Measurements from ENCODE around the gene GOLGA6B.
"Not testable (repeated sequence)": the region's sequence is repeated elsewhere in the genome, so short reads cannot be mapped to it uniquely, and the experiment has no call there.

GOLGA6B gene

GRCh38 chr15:72628249-72629067 lies 26.0 kb upstream of the GOLGA6B start:
- H3K4me1 ChIP-seq (ENCODE audit: insufficient read depth, low read length, poor library complexity, severe bottlenecking); H3K9me2 ChIP-seq (replicated peaks; ENCODE audit: low read depth, low read length); H3K9me3 ChIP-seq (ENCODE audit: insufficient read depth, low read depth, low read length); H4K20me1 ChIP-seq (ENCODE audit: insufficient read depth, low read length, poor library complexity, severe bottlenecking); H3K27me3 ChIP-seq (ENCODE audit: insufficient read depth, low read length, poor library complexity, severe bottlenecking); H3K79me2 ChIP-seq (ENCODE audit: insufficient read depth, low read length); H3K4me2 ChIP-seq (ENCODE audit: low read depth, low read length, poor library complexity, severe bottlenecking); H2AFZ ChIP-seq (ENCODE audit: low read length); H3K4me3 ChIP-seq (ENCODE audit: low read length, poor library complexity, severe bottlenecking); H3F3A ChIP-seq (ENCODE audit: low read depth); H3K36me3 ChIP-seq (ENCODE audit: insufficient read depth, low read length); H3K9ac ChIP-seq (ENCODE audit: low read depth, low read length, poor library complexity, severe bottlenecking): not testable (repeated sequence)
- TF ChIP-seq CTCF (conservative IDR thresholded peaks at IDR 0.05; ENCODE audit: low read length), result peak; percentile 34

GRCh38 chr15:72629068-72629570 lies 25.4 kb upstream of the GOLGA6B start:
- not testable (repeated sequence) for H4K20me1 ChIP-seq (ENCODE audit: insufficient read depth, low read length, poor library complexity, severe bottlenecking); H2AFZ ChIP-seq (ENCODE audit: low read length); H3F3A ChIP-seq (ENCODE audit: low read depth); H3K9me3 ChIP-seq (ENCODE audit: insufficient read depth, low read depth, low read length); H3K79me2 ChIP-seq (ENCODE audit: insufficient read depth, low read length); H3K9ac ChIP-seq (ENCODE audit: low read depth, low read length, poor library complexity, severe bottlenecking); H3K4me1 ChIP-seq (ENCODE audit: insufficient read depth, low read length, poor library complexity, severe bottlenecking); H3K36me3 ChIP-seq (ENCODE audit: insufficient read depth, low read length); H3K4me3 ChIP-seq (ENCODE audit: low read length, poor library complexity, severe bottlenecking); H3K9me2 ChIP-seq (replicated peaks; ENCODE audit: low read depth, low read length); H3K27me3 ChIP-seq (ENCODE audit: insufficient read depth, low read length, poor library complexity, severe bottlenecking); H3K4me2 ChIP-seq (ENCODE audit: low read depth, low read length, poor library complexity, severe bottlenecking)

- H3K9ac ChIP-seq (ENCODE audit: low read depth, low read length, poor library complexity, severe bottlenecking), result not testable (repeated sequence)
Measured at GRCh38 chr15:72636519-72637282, 17.8 kb upstream of the GOLGA6B start.

GRCh38 chr15:72639759-72640483 lies 14.6 kb upstream of the GOLGA6B start:
- H3K4me2 ChIP-seq (ENCODE audit: low read depth, low read length, poor library complexity, severe bottlenecking); H2AFZ ChIP-seq (ENCODE audit: low read length); H3K9me2 ChIP-seq (replicated peaks; ENCODE audit: low read depth, low read length); H3K36me3 ChIP-seq (ENCODE audit: insufficient read depth, low read length); H3K4me1 ChIP-seq (ENCODE audit: insufficient read depth, low read length, poor library complexity, severe bottlenecking); H3K4me3 ChIP-seq (ENCODE audit: low read length, poor library complexity, severe bottlenecking); H3K79me2 ChIP-seq (ENCODE audit: insufficient read depth, low read length); H3F3A ChIP-seq (ENCODE audit: low read depth); H4K20me1 ChIP-seq (ENCODE audit: insufficient read depth, low read length, poor library complexity, severe bottlenecking); H3K9ac ChIP-seq (ENCODE audit: low read depth, low read length, poor library complexity, severe bottlenecking); H3K27me3 ChIP-seq (ENCODE audit: insufficient read depth, low read length, poor library complexity, severe bottlenecking); H3K9me3 ChIP-seq (ENCODE audit: insufficient read depth, low read depth, low read length): not testable (repeated sequence)

More at GRCh38 chr15:72636519-72637282, 17.8 kb upstream of the GOLGA6B start:
- H3K4me1 ChIP-seq (ENCODE audit: insufficient read depth, low read length, poor library complexity, severe bottlenecking); H3K36me3 ChIP-seq (ENCODE audit: insufficient read depth, low read length); H3K79me2 ChIP-seq (ENCODE audit: insufficient read depth, low read length); H3K27me3 ChIP-seq (ENCODE audit: insufficient read depth, low read length, poor library complexity, severe bottlenecking); H3K4me2 ChIP-seq (ENCODE audit: low read depth, low read length, poor library complexity, severe bottlenecking); H4K20me1 ChIP-seq (ENCODE audit: insufficient read depth, low read length, poor library complexity, severe bottlenecking); H3F3A ChIP-seq (ENCODE audit: low read depth); H3K9me3 ChIP-seq (ENCODE audit: insufficient read depth, low read depth, low read length); H3K4me3 ChIP-seq (ENCODE audit: low read length, poor library complexity, severe bottlenecking); H3K9me2 ChIP-seq (replicated peaks; ENCODE audit: low read depth, low read length); H2AFZ ChIP-seq (ENCODE audit: low read length): not testable (repeated sequence)

GRCh38 chr15:72642271-72642670 lies 12.2 kb upstream of the GOLGA6B start:
- not testable (repeated sequence) for H3K9ac ChIP-seq (ENCODE audit: low read depth, low read length, poor library complexity, severe bottlenecking); H3K79me2 ChIP-seq (ENCODE audit: insufficient read depth, low read length); H4K20me1 ChIP-seq (ENCODE audit: insufficient read depth, low read length, poor library complexity, severe bottlenecking); H3K9me3 ChIP-seq (ENCODE audit: insufficient read depth, low read depth, low read length); H3F3A ChIP-seq (ENCODE audit: low read depth); H3K36me3 ChIP-seq (ENCODE audit: insufficient read depth, low read length); H2AFZ ChIP-seq (ENCODE audit: low read length); H3K4me3 ChIP-seq (ENCODE audit: low read length, poor library complexity, severe bottlenecking); H3K4me1 ChIP-seq (ENCODE audit: insufficient read depth, low read length, poor library complexity, severe bottlenecking); H3K4me2 ChIP-seq (ENCODE audit: low read depth, low read length, poor library complexity, severe bottlenecking); H3K9me2 ChIP-seq (replicated peaks; ENCODE audit: low read depth, low read length); H3K27me3 ChIP-seq (ENCODE audit: insufficient read depth, low read length, poor library complexity, severe bottlenecking)

- H2AFZ ChIP-seq (ENCODE audit: low read length); H3K4me1 ChIP-seq (ENCODE audit: insufficient read depth, low read length, poor library complexity, severe bottlenecking); H3K4me3 ChIP-seq (ENCODE audit: low read length, poor library complexity, severe bottlenecking); H4K20me1 ChIP-seq (ENCODE audit: insufficient read depth, low read length, poor library complexity, severe bottlenecking); H3F3A ChIP-seq (ENCODE audit: low read depth); H3K9me3 ChIP-seq (ENCODE audit: insufficient read depth, low read depth, low read length); H3K27me3 ChIP-seq (ENCODE audit: insufficient read depth, low read length, poor library complexity, severe bottlenecking); H3K9ac ChIP-seq (ENCODE audit: low read depth, low read length, poor library complexity, severe bottlenecking); H3K9me2 ChIP-seq (replicated peaks; ENCODE audit: low read depth, low read length); H3K4me2 ChIP-seq (ENCODE audit: low read depth, low read length, poor library complexity, severe bottlenecking); H3K36me3 ChIP-seq (ENCODE audit: insufficient read depth, low read length); H3K79me2 ChIP-seq (ENCODE audit: insufficient read depth, low read length): not testable (repeated sequence)
Measured at GRCh38 chr15:72648631-72649253, 5.8 kb upstream of the GOLGA6B start.
